Left ventricle myocardium superior (tissue), 1 donor: ENCODE measurements around the gene CCDC148. TPM values are rescaled to one million over a fixed set of nuclear protein-coding genes. Genes with fewer than 3 reads are reported as not detected.
A peak's percentile ranks its signal among the peaks of the same experiment; 100 is the strongest.
"Not testable (repeated sequence)": the region's sequence is repeated elsewhere in the genome, so short reads cannot be mapped to it uniquely, and the experiment has no call there.

Experiments used
- ATAC-seq: fragments of 200-7000 bp; cut with Tn5 transposase; one replicate; pipeline ENCODE4 v1.9.1; 2020; ENCODE audit warnings: mild to moderate bottlenecking, moderate library complexity
- DNase-seq: peaks from one replicate; pipeline ENCODE4 v3.0.0-alpha.2; 2020
- intact Hi-C: fragments of 100-400 bp; cut with micrococcal nuclease; formaldehyde crosslinking; loops from one replicate; pipeline ENCODE4 v1.11.0; 2022
- total RNA-seq: library from RNA; stranded (reverse); fragmentation: NEBNext Ultra II Directional; extraction: Animal tissue kit (Norgen Biotek cat#: 25700); gene quantifications from one replicate; pipeline ENCODE4 v1.2.1, GENCODE V29; 2021
- donor health status: DM: no; HTN: yes; CAD: no; lungs with severe emphysema.

The CCDC148 gene
- total RNA-seq, 1 donor from 2014 or later, result 0.40 TPM

DNA sequence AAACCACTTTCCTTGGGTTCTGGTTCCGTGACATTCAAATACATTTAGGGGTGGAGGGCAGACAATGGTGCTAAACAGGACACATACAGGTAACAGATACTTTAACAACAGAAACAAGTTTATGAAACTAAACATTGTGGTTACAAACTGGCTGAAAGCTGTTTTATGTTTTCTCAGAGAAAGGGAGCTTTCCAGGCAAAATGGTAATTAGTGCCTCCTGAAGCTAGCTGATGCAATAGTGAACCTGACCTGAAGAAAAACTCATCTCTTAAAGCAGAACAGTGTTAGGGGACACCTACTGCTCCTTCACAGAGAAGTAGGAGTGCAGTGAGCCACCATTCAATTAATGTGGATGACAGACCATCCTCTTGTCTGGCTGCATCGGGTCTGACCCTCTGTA is 138.9 kb downstream of the CCDC148 start:
- intact Hi-C loops, result no loop called here
- no peak for ATAC-seq
- DNase-seq, result no peak

DNA sequence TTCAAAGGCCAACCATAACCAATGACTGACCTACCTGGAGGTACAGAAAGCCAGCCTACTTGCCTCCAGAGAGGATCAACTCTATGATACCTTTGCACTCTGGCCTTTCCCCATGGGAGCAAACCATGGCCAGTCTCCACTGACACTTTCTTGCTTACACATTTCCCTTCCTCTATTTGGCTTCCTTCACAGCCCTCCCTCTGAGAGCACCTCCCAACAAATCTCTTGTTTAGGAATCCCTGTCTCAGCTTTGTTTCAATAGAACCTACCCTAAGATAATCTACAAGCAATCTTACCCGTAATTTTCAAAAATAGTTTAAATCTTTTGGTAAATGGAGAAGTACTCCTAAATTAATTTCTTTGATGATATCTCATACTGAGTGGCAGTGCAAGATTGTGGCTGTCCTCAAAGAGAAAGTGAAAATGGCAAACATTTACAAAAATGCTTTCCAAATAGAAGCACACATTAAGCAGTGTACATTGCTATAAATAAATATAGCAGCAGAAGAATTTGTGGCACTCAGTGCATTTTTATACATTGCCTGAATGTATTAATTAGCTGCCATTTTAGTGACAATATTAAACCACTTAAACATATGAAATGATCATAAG is 140.6 kb downstream of the CCDC148 start:
- intact Hi-C loops, result no loop called here
- ATAC-seq, result no peak
- DNase-seq, result no peak

DNA sequence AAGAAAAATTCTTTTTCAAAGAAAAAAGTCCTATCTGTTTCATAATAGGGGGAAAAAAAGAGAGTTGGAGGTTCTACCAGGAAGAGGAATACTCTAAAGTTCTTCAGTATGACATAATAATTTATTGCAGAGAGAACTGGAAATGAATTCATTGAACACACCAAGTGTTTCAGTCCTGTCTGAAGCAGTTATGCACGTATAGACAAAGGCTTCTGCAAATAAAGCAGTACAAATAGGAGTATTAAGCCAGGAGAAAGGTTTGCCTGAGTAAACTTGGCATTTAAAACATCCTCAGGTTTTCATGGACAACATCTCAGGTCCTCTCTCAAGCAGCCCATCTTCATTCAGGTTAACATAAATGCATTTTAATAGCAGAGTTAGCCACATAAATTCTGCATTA is 141.6 kb downstream of the CCDC148 start:
- ATAC-seq (no peak), DNase-seq (no peak)
- intact Hi-C loops, result no loop called here

DNA sequence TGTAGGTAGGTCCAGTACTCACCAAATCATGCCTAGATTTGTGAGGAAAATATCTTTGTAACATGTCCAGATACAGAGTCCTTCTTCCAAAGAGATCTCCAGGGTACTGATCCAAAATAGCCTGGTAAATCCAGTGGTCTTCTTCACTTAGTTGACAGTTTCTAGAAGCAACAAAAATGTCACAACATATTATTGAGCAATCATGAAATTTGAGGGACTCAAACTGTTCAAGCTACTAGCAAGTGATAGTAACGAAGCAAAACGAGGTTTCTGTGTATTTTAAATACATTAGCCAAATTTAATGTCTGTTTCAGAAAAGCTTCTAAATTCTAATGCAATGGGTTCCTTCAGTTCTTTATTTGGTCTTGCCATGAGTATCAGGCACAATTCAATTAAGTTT is 142.8 kb downstream of the CCDC148 start:
- intact Hi-C loops, result no loop called here
- no peak for ATAC-seq
- DNase-seq, result no peak

DNA sequence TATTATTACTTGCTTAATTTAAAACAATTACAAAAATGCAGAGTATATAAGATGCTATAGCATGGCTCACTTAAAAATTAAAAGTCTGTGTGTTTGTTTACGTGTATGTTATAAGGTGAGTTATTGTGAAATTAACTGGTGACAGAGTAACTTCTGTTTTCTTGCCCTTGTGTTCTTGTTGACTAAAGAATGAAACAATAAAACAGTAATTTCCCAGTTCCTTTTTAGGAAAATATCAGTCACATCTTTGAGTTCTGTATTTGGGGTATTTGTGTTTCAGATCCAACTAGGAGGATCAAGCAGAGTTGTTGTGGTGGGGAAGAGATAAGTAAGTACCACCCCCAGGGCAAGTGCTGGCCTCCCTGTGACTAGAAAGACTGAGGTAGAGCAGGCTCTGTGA is 143.6 kb downstream of the CCDC148 start:
- ATAC-seq (no peak), DNase-seq (no peak)
- intact Hi-C loops, result no loop called here

DNA sequence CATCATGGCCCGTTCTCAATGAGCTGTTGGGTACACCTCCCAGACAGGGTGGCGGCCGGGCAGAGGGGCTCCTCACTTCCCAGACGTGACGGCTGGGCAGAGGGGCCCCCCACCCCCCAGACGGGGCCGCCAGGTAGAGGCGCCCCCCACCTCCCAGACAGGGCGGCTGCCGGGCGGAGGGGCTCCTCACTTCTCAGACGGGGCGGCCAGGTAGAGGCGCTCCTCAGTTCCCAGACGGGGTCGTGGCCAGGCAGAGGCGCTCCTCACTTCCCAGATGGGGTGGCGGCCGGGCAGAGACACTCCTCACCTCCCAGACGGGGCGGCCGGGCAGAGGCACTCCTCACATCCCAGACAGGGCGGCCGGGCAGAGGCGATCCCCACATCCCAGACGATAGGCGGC is 146.1 kb downstream of the CCDC148 start:
- intact Hi-C loops, DNase-seq, ATAC-seq: not testable (repeated sequence)

DNA sequence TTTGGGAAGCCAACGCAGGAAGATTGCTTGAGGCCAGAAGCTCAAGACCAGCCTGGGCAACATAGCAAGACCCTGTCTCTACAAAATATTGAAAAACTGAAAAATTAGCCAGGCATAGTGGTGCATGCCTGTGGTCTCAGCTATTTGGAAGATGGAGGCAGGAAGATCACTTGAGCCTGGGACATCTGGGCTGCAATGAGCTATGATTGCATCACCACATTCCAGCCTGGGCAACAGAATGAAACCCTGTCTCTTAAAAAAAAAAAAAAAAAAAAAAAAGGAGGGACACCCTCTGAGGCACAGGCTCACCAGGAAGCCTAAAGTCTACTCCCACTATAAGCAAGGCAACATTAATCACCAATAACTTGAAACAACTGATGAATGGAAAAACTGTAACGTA is 151.1 kb downstream of the CCDC148 start:
- ATAC-seq (no peak), DNase-seq (no peak)
- intact Hi-C loops, result no loop called here

DNA sequence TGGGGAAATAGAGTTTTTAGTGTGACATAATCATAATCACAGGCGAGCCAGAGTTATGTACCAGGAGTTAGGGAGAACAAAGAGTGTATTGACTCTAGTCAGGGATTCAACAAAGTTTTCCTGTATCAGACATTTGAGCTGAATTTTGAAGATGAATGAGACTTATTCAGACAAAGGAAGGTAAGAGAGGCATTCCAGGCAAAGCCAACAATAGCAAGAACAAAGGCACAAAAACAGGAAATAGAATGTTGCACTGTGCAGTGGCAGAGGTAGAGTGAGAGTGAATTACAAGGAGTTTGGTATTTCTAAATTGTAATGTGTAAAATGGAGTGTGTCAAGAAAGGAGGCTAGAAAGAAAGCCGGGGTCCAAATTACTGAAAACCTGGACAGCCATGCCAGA is 156.2 kb downstream of the CCDC148 start:
- intact Hi-C loops, result no loop called here
- ATAC-seq, result no peak
- no peak for DNase-seq

DNA sequence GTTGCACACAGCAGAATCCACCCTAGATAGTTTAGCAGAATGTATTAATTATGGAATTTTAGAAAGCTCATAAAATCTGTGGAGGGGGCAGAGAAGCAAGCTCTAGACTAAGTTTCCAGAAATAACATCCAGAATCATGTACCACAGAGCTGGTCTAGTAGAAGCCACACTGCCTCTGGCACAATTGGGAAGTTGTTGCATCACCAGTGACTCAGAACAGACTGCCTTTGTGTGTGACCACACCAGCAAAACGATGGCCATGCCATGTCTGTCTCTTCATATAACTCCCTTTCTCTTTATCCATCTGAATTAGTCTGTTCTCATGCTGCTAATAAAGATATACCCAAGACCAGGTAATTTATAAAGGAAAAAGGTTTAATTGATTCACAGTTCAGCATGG is 158.9 kb downstream of the CCDC148 start:
- no peak for ATAC-seq
- DNase-seq, result no peak
- intact Hi-C loops, result no loop called here

DNA sequence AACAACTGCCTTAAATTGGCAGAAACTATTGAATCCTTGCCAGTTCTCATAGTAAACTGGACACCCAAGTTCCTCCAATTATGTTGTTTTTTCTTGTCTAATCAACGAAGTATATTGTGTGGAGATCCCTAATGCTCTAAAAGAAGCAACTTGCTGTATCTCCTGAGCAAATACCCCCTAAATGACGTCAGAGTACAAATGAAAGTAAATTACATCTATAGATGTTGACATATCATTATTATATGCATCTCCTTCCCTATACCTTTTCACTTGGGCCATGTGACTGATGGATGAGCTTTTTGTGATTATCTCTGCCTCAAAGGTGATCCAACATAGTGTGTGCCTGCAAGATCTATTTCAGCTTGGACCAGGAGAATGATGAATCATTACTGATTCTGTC is 159.4 kb downstream of the CCDC148 start:
- no peak for ATAC-seq
- intact Hi-C loops, result no loop called here

DNA sequence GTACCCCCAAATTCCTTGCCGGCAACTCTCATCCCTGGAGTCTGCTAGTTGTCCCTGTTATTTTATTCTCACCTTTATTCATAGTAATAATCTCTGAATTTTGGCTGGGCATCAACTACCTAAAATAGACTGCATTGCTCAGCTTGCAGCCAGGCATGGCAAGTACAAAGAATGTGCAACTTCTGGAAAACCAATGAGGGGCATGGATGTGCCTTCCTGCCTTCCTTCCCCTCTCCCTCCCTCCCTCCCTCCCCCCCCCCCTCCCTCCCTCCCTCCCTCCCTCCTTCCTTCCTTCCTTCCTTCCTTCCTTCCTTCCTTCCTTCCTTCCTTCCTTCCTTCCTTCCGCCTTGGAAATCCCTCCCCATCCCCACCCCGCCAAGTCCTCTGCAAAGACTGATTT is 162.8 kb downstream of the CCDC148 start:
- intact Hi-C loops, result no loop called here
- DNase-seq, result no peak
- peak; percentile 43 for ATAC-seq

More for the DNA sequence above, 159.4 kb downstream of the CCDC148 start:
- no peak for DNase-seq

DNA sequence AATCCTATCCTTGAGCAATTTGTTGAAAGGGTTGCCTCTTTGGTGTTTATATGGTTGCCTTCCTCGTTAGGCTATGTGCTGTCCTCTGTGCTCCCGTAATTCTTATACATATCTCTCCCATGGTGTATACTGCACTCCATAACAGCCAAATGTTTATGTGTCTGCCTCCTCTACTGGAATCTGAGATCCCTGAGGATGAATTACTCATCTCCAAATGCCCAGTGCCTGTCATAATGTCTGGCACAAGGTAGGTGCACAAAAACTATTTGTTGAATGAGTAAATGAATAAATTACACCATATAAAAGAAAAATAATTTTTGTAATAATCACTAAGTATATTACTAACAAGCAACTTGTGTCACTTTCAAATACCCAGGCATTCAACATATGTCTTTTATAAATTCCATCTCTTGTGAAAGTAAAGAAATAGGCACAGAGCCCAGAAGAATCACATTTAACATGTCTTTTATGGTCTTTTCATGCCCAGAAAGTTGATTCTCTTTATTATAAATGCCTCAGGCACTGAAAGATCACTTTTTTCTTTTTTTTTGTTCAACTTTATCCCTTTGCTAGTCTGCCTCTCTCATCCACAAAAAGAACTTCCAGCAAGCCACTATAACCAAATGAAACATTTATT is 164.9 kb downstream of the CCDC148 start:
- DNase-seq, result no peak
- no peak for ATAC-seq
- intact Hi-C loops, result no loop called here

DNA sequence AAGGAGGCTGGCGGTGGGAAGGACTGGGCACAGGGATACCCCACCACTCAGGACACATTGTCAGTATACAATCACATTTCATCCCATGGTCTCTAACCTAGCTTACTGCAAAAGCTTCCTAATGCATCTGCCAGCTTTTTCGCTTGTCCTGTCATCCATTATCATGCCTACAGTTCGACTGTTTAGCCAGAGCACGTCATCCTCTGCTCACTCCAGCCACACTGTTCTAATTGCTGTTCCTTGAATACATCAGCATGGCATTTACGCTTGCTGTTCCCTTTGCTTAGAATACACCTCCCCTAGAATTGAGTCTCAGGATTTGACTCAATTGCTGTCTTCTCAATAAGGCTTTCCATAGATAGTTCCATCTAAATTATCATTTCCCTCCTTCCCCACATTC is 166.3 kb downstream of the CCDC148 start:
- DNase-seq, result no peak
- intact Hi-C loops, result no loop called here
- ATAC-seq, result no peak

DNA sequence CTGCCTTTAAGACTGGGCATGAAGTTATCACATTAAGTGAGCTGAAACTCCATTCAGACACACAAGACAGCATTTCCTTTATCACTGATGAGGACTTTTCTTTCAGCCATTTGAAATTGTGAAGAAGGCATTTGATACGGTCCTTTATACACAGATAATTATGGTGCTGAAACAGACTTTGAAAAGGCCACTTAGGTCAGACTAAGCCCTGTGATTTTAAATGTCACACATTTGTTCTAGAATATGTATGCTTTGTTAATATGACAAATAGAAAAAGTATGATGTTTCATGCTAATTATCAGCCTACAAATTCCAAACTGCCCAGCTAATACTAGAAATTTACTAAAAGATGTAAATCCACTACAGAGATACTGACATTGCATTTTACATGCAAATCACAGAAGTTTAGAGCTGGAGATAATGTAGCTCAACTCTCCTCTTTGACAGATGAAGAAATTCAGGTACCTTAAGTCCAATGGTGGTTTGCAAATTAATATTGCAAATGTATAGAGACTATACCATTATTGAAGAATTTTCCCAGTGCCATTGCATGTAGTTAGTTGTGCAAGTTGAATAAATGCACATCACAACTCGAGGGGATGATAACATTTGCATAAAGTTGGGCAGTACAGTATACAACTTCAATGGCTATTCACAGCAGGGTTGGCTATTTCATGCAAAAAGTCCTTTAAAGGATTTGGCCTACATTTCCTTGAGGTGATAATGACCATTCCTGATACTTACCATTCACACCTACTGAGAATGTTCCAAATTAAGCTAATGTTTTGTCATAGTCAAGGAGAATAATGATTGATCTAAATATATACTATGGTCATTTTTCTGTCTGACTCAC is 179.7 kb downstream of the CCDC148 start:
- ATAC-seq, result no peak
- intact Hi-C loops, result no loop called here
- DNase-seq, result no peak

DNA sequence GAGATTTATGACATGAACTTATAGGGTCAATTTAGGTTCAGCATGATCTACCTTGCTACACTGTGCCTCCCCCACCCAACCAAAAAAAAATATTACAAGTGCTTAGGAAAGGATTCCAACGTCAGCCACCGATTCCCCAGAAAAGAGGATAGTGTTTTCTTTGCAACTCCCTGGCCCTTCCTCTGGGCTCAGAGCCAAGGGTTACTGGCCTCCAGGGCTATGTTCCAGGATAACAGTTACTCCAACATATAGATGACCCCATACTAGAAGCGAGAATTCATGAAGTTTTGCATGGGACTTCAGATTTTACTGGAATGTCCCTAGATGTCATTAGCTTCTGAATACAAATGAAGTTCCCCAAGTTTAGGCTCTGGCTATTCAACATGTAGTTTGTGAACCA is 182.8 kb downstream of the CCDC148 start:
- DNase-seq (no peak), ATAC-seq (no peak)
- intact Hi-C loops, result no loop called here

DNA sequence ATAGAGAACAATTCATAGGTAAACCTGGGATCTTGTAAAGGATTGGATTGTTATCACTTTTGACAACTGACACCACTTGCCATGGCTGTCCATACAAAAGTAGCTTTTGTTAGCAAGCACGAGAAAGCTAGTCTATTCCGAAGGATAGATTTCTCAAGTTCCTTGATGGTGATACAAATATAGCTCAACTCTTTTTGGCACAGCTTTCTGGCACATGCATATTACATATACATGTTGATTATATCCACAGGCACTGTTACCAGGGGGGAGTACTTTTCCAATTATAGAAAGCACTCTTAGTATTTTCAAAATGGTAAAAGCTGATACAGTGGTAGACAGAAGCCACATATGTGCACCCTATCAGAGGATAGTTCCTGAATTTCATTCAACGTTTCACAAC is 186.0 kb downstream of the CCDC148 start:
- ATAC-seq, result no peak
- intact Hi-C loops, result no loop called here
- no peak for DNase-seq

DNA sequence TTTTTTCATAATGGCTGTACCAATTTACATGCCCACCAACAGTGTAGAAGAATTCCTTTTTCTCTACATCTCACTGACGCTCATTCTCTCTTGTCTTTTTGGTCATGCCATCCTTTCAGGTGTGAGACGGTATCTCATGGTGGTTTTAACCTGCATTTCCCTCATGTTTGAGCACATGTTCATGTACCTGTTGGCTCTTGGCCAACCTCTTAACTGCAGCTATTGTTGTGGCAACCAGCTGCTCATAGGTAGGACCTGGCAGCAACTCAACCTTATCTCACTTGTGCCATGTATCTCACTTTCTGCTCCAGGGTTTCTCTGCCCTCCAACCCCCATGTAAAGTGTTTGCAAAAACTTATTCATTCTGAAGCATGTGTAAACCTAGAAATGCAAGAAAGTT is 187.4 kb downstream of the CCDC148 start:
- ATAC-seq (no peak), DNase-seq (no peak)
- intact Hi-C loops, result no loop called here

DNA sequence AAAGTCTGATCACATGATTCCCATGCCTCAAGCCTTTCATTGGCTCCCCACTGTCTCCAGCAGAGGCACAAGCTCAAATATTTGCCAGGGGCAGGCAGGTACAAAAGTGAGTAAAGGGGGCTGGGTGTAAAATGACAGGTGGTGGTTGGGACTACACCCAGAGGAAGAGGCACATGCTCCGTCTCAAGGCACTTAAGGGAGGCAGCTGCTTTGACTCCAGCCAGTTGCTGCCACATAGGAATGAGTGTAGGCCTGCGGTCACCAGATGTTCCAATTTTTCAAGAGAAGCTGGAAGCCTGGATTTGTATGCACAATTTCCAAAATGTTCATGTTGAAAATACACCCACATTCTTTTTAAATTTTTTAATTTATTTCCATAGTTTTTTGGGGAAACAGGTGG is 190.4 kb downstream of the CCDC148 start:
- no peak for ATAC-seq
- DNase-seq, result no peak
- intact Hi-C loops, result no loop called here

DNA sequence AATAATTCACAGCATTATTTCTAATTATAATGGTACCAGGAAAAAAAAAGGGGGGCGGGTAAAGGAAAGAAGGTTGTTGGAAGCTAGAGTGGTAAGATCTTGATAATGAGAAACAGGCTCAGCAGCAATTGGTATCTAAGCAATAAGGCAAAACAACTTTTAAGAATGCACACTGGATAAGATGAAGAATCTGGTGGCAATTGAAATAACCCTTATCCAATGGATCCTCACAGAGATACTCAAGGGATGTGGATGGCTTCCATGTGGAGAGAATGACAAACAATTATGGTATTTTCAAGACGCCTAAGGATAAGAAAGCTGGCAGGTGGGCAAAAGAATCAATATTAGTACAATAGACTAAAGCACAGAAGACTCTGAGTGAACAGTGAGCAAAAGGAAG is 201.3 kb downstream of the CCDC148 start:
- ATAC-seq, result no peak
- intact Hi-C loops, result no loop called here
- DNase-seq, result no peak

DNA sequence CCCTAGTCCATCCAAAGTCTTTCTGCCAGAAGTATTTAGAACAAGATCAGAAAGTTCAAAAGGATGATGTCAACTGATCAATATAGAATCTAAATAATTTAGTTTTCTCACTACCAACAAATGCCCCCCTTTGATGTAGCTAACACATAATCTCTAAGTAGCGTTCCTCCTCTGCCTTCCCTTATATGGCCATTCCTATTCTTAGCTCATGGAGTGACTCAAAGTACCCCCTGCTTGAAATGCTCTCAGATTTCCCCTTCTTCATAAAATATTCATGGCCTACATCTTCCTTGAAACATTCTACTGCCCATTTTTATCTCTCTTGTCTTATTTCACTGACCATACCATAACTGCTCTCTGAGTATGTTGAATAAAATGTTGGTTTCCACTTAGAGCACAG is 203.4 kb downstream of the CCDC148 start:
- no peak for DNase-seq
- ATAC-seq, result no peak
- intact Hi-C loops, result no loop called here

DNA sequence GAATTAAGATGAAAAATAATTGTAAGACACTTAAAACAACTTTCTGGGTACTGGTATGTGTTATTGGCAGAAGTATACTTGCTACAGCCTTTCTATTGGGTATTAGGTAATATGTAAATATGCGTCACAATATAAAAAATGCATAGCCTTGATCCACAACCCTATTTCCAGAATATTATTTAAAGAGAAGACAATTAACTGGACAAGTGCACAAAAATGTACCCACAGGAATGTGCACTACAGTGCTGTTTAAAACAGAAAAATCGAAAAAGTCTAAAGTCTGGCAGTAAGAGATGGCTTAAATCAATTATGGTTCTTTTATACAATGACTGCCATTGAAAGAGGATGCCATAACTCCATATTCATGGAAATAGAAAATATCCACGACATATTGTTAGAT is 205.2 kb downstream of the CCDC148 start:
- no peak for ATAC-seq
- no peak for DNase-seq
- intact Hi-C loops, result no loop called here
